ENCODE measurements around the gene TMEM125.
A peak's percentile ranks its signal among the peaks of the same experiment; 100 is the strongest.

TMEM125 gene

GRCh38 chr1:43269627-43270375, at the start of gene TMEM125:
Gene TMEM125 (plus strand): TSS chr1:43269983. CDS start chr1:43272723, 2,740 bp downstream.
- DNase-seq (ENCODE audit: extremely low read depth, low read depth) = no peak
- TF ChIP-seq CTCF (IDR thresholded peaks at IDR 0.05; ENCODE audit: low read depth, low read length, missing control alignments) = no peak
- H3K4me3 ChIP-seq (replicated peaks; ENCODE audit: low read depth, low read length) = no peak within 1 kb of the TSS

- TF ChIP-seq CTCF (IDR thresholded peaks at IDR 0.05; ENCODE audit: low read depth, low read length, missing control alignments) = no peak
- DNase-seq (ENCODE audit: extremely low read depth, low read depth) = no peak
- no peak overlapping the region for H3K4me3 ChIP-seq (replicated peaks; ENCODE audit: low read depth, low read length)
Measured at GRCh38 chr1:43220905-43221778, 48.6 kb upstream of the TMEM125 start.

GRCh38 chr1:43221797-43222196, 48.0 kb upstream of the TMEM125 start:
- TF ChIP-seq CTCF (IDR thresholded peaks at IDR 0.05; ENCODE audit: low read depth, low read length, missing control alignments) = no peak
- no peak for DNase-seq (ENCODE audit: extremely low read depth, low read depth)
- no peak overlapping the region for H3K4me3 ChIP-seq (replicated peaks; ENCODE audit: low read depth, low read length)

GRCh38 chr1:43222879-43223278, 46.9 kb upstream of the TMEM125 start:
- H3K4me3 ChIP-seq (replicated peaks; ENCODE audit: low read depth, low read length) = no peak overlapping the region
- TF ChIP-seq CTCF (IDR thresholded peaks at IDR 0.05; ENCODE audit: low read depth, low read length, missing control alignments) = no peak
- DNase-seq (ENCODE audit: extremely low read depth, low read depth) = no peak

- no peak for TF ChIP-seq CTCF (IDR thresholded peaks at IDR 0.05; ENCODE audit: low read depth, low read length, missing control alignments)
- DNase-seq (ENCODE audit: extremely low read depth, low read depth) = peak; percentile 17
- H3K4me3 ChIP-seq (replicated peaks; ENCODE audit: low read depth, low read length) = no peak overlapping the region
Measured at GRCh38 chr1:43225168-43225567, 44.6 kb upstream of the TMEM125 start.

- TF ChIP-seq CTCF (IDR thresholded peaks at IDR 0.05; ENCODE audit: low read depth, low read length, missing control alignments) = peak; percentile 93
- H3K4me3 ChIP-seq (replicated peaks; ENCODE audit: low read depth, low read length) = no peak overlapping the region
- peak; percentile 72 for DNase-seq (ENCODE audit: extremely low read depth, low read depth)
Measured at GRCh38 chr1:43227143-43227764, 42.5 kb upstream of the TMEM125 start.
